Measurements from ENCODE around the gene FIZ1.
A peak's percentile ranks its signal among the peaks of the same experiment; 100 is the strongest.

The FIZ1 gene

DNA sequence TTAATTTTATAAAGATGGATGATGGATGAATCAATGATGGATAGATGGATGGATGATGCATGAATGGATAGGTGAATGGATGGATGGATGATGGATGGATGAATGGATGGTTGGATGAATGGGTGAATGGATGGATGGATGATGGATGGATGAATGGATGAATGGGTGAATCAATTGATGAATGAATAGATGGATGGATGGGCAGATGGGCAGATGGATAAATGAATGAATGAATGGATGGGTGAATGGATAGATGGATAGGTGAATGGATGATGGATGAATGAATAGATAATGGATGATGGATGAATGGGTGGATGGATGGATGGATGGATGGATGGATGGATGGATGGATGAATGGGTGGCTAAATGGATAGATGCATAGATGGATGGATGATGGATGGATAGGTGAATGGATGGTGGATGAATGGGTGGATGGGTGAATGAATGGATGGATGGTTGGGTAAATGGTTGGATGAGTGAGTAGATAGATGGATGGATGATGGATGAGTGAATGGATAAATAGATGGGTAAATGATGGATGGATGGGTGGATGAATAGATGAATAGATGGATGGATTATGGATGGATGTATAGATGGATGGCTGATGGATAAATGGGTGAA is 31.5 kb downstream of the FIZ1 start:
- no peak for DNase-seq

DNA sequence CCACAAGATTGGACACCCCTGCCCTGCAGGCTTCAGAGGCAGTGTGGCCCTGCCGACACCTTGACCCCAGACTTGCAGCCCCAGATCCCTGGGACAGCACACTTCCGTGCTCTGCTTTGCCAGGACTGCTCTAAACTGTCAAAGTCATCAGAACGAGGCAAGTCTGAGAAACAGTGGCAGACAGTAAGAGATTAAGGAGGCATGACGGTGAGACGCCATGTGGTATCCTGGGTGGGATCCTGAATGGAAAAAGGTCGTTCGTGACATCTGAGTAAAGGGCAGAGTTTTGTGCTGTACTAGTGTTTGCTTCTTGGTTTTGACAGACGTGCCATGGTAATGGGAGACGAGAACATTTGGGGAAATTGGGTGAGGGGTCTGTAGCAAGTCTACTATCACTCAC is 32.5 kb downstream of the FIZ1 start:
- DNase-seq: no peak

DNA sequence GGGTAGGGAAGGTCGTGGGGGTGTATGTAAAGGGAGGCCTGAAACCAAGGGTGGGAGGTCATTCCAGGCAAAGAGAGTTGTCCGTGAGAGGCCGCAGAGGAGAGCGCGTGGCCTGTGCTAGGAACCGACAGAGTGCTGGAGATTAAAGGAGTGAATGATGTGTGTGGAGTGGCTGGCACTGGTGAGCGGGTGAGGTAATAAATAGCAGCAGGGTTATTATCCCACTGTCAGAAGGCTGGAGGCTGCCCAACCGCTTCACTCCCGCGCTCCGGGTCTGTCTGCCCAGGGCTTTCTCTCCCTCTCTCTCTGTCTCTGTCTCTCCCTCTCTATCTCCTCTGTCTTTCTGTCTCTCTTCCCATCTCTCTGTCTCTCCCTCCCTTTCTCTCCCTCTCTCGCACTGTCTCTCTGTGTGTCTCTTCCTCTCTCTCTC is 36.0 kb downstream of the FIZ1 start:
- DNase-seq: no peak

DNA sequence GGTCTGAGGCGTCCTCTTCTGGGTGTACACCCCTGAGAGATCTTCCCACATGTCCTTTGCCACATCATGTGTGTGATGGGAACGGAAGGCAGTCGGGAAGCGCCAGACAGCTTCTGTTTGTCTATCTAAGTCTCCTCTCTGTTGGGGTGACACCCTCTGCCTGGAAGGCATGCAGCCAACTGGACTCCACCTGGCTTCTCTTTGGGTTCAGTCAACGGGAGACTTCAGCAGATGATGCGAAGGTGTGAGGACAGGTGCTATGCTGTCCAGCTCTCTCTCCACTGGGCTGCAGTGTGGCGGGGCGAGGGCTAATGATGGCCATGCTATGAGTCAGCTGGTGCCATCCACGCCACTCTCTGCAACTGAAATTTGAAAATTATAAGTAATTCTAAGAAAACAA is 39.6 kb downstream of the FIZ1 start:
- no peak for DNase-seq

GRCh38 chr19:55554741-55555152 is 44.6 kb downstream of the FIZ1 start:
- DNase-seq: no peak

DNA sequence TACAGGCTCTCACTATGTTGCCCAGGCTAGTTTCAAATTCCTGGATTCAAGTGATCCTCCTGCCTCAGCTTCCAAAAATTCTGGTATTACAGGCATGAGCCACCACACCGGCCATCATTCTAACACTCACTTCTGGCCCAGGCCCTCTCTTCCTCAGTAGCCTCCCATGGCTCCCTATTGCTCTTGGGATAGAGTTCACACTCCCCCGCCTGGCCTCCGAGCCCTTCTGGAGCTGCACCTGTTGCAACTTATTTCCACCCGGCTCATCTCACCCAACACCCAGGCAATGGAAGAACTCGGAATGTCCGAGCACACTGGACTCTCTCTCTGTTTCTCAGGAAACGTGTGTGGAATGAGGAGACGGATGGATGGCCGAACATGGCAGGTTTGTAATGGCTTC is 45.0 kb downstream of the FIZ1 start:
- DNase-seq: no peak

GRCh38 chr19:55553217-55554182 is 45.8 kb downstream of the FIZ1 start:
- DNase-seq: no peak

GRCh38 chr19:55552620-55553019 is 46.7 kb downstream of the FIZ1 start:
- DNase-seq: no peak

DNA sequence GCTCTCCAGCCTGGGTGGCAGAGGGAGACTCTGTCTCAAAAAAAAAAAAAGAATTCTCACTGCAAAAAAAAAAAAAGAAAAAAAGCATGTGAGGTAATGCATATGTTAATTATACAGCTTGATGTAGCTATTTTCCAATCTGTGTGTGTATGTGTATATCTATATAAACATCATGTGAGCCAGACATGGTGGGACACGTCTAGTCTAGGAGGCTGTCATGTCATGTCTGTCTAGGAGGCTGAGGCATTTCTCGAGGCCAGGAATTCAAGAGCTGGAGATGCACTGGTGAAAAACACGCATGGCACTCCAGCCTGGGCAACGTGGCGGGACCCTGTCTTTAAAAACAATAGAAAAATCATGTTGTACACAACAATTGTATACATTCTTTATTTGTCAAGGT is 47.1 kb downstream of the FIZ1 start:
- no peak for DNase-seq

GRCh38 chr19:55550321-55550650 is 49.0 kb downstream of the FIZ1 start:
- no peak for DNase-seq

DNA sequence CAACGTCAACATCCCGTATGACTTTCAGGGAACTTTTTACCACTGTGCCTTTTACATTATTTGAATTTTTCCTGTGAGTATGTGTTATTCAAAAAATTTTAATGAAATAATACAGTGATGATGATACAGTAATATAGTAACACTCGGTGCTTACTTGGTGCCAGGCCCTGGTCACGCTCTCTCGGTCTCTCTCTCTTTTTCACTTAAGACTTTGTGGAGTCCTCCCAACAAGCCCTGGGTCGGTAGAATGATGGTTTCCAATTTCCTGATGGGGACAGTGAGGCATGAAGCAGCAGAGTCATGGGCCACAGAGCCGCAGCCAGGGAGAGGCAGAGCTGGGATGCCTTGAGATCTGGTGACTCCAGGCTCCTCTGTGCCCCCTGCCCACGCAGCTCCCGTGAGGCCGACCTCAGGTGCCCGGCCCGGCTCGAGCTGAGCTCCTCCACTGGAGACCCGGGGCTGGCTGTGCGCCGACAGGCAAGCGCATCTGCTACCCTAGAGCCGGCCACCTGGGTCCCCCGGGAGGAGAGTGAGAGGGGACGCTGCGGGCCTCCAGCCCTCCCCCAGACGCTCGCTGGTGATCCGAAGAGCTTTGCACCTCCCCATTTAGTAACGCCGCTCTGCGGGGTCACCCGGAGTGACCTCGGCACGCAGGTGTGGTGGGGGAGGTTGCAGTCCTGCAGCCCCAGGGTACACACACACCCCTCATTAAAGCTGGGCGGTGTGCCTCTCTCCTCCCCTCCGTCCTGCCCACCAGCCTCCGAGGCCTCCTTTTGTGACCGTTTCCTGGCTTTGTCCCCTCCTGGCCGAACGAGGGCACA is 49.6 kb downstream of the FIZ1 start:
- no peak for DNase-seq

DNA sequence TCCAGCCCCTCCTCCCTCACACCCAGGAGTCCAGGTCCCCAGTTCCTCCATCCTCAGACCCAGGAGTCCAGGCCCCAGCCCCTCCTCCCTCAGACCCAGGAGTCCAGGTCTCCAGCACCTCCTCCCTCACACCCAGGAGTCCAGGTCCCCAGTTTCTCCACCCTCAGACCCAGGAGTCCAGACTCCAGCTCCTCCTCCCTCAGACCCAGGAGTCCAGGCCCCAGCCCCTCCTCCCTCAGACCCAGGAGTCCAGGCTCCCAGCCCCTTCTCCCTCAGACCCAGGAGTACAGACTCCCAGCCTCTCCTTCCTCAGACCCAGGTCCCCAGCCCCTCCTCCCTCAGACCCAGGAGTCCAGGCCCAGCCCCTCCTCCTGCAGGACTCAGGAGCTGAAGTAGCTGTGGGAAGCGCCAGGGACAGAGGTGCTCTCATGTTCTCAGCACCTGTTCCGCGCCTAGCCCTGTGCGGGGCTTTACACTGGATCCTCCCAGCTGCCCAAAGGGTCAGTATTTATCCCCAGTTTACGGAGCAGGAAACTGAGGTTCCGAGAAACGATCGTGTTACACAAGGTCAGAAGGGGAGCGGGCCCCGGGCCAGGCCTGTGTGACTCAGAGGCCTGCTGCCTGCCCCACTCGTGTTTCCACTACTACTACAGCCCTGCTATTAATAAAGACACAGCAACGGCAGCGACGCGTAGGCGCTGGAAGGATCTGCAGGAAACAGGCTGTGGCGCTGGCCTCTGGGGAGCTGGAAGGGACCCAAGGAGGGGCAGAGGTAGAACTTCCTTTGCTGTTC is 52.3 kb downstream of the FIZ1 start:
- peak; percentile 10 for DNase-seq

- no peak for DNase-seq
Measured at GRCh38 chr19:55546011-55546410, 53.3 kb downstream of the FIZ1 start.

DNA sequence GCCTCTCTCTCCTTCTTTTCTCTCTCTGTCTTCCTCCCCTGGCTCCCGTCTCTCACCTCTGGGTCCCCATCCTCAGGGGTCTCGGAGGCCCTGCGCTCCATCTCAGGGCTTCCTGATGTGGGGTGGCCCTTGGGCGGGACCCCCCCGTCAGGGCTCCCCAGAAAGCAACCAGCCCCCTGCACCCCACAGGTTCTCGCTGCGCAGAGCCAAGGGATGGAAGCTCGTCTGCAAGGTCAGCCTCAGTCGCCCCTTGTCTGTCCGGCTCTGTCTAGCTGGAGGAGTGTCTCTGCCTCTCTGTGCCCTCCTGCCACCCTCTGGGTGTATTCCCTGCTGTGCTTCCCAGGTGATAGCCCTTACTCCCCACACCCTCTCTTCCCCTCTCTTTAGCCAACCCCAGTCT is 53.9 kb downstream of the FIZ1 start, which contains the start of gene SBK3:
TSS of gene SBK3 (minus strand) at position 101 of the 400 bp plus-strand sequence. CDS start at position 101, 0 bp downstream.
- no peak for DNase-seq

- DNase-seq: no peak
Measured at GRCh38 chr19:55544776-55545439, 54.4 kb downstream of the FIZ1 start.

GRCh38 chr19:55544014-55544413 is 55.3 kb downstream of the FIZ1 start:
- no peak for DNase-seq

GRCh38 chr19:55543567-55543966 is 55.8 kb downstream of the FIZ1 start:
- DNase-seq: no peak

- no peak for DNase-seq
Measured at GRCh38 chr19:55542292-55542855, 56.9 kb downstream of the FIZ1 start.
